MCF 10A (cell line): Measurements from ENCODE around the gene CHST6. TPM values are rescaled to one million over a fixed set of nuclear protein-coding genes. Genes with fewer than 3 reads are reported as not detected.
A peak's percentile ranks its signal among the peaks of the same experiment; 100 is the strongest.

ENCODE experiments used
- BruUV-seq: library from RNA; stranded (reverse); fragments of 400-500 nt; replicated peaks from 2 replicates; lab custom pipeline; 2021; lab: Mats Ljungman, UMichigan
- CTCF ChIA-PET: fragments of 300-600 bp; sonication (Branson Sonifier 250); formaldehyde crosslinking; extraction: SDS; loops from one replicate; lab custom pipeline; 2021; ENCODE audit warnings: antibody characterized with exemption, inconsistent platforms; lab: Yijun Ruan, JAX
- POLR2A ChIA-PET: fragments of 300-600, 350-650 bp; sonication (Branson Sonifier 250); formaldehyde crosslinking; extraction: SDS; loops from one replicate; lab custom pipeline; 2020; ENCODE audit warnings: antibody characterized with exemption, inconsistent platforms; lab: Yijun Ruan, JAX
- DNase-seq: peaks from one replicate; pipeline ENCODE4 v3.0.0-alpha.2; 2018; ENCODE audit not compliant: unreplicated experiment
- H3K27ac Mint-ChIP-seq: one replicate; pipeline ENCODE4 v1.8.0; 2022; ENCODE audit warnings: mild to moderate bottlenecking, low read depth, mixed read lengths; ENCODE audit not compliant: unreplicated experiment
- H3K27me3 Mint-ChIP-seq: one replicate; pipeline ENCODE4 v1.8.0; 2022; ENCODE audit warnings: mixed read lengths; ENCODE audit not compliant: insufficient read depth, unreplicated experiment
- H3K36me3 Mint-ChIP-seq: one replicate; pipeline ENCODE4 v1.8.0; 2022; ENCODE audit warnings: mild to moderate bottlenecking, moderate library complexity, mixed read lengths; ENCODE audit not compliant: insufficient read depth, unreplicated experiment
- H3K4me1 Mint-ChIP-seq: one replicate; pipeline ENCODE4 v1.8.0; 2022; ENCODE audit warnings: mixed read lengths; ENCODE audit not compliant: insufficient read depth, unreplicated experiment
- H3K4me3 Mint-ChIP-seq: one replicate; pipeline ENCODE4 v1.8.0; 2022; ENCODE audit warnings: mild to moderate bottlenecking, moderate library complexity, mixed read lengths; ENCODE audit not compliant: unreplicated experiment
- H3K9me3 Mint-ChIP-seq: one replicate; pipeline ENCODE4 v1.8.0; 2022; ENCODE audit warnings: mixed read lengths; ENCODE audit not compliant: unreplicated experiment
- intact Hi-C: fragments of 100-400 bp; cut with micrococcal nuclease; formaldehyde crosslinking; loops from 2 replicates; pipeline ENCODE4 v1.14.1; 2022
- total RNA-seq: library from RNA; stranded (reverse); gene quantifications from 2 replicates; pipeline ENCODE4 v1.2.3, GENCODE V29; 2022
- TF ChIP-seq, protein P1 (sequence below): fragments of 200-600 bp; IDR thresholded peaks from one replicate; pipeline ENCODE4 v1.8.0; 2022; ENCODE audit warnings: antibody characterized with exemption, mild to moderate bottlenecking; ENCODE audit not compliant: unreplicated experiment

Gene CHST6
- total RNA-seq, 1 experiment from 2014 or later, result 0.16 TPM

DNA sequence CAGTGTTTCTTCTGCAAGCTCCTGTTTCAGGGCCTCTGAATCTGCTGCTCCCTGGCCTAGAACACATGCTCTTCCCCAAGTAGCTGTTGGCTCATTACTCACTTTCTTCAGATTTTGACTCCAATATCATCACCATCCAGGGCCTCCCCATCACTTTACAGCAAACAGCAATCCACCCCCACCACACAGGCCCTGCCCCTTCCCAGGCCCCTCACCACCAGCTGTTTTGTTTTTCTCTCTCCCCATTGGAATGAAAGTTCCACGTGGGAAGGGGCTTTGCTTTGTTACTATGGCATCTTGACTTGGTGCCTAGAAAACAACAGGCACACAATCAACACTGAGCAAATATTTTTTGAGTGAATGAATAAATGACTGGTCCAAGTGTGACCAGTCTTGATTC is 34.8 kb downstream of the CHST6 start:
- CTCF ChIA-PET, result interaction anchor here (0.5 kb wide), 1 partner anchor 90 kb away, joined by 6 read pairs; no protein-coding TSS in a partner anchor

DNA sequence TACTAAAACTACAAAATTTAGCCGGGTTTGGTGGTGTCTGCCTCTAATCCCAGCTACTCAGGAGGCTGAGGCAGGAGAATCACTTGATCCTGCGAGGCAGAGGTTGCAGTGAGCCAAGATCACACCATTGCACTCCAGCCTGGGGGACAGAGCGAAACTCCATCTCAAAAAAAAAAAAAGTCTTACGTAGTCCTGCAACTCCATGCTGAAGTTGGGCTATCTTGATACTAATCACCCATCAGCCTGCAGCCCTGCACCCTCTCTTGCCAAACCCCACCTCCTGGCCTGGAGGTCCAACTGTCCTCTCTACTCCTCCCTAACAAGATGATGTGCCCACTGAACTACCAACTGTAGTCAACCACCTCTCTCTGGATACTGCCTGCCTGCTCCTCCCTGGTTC is 35.5 kb downstream of the CHST6 start:
- intact Hi-C loops, result no loop called here
- no peak overlapping the region for H3K27ac Mint-ChIP-seq

More for the DNA sequence above, 34.8 kb downstream of the CHST6 start:
- H3K9me3 Mint-ChIP-seq, result no peaks in the 10 kb centered on the region
- POLR2A ChIA-PET, result interaction anchor here (0.7 kb wide), 1 partner anchor 161 kb away, joined by 3 read pairs; no protein-coding TSS in a partner anchor
- TF ChIP-seq, protein P1, sequence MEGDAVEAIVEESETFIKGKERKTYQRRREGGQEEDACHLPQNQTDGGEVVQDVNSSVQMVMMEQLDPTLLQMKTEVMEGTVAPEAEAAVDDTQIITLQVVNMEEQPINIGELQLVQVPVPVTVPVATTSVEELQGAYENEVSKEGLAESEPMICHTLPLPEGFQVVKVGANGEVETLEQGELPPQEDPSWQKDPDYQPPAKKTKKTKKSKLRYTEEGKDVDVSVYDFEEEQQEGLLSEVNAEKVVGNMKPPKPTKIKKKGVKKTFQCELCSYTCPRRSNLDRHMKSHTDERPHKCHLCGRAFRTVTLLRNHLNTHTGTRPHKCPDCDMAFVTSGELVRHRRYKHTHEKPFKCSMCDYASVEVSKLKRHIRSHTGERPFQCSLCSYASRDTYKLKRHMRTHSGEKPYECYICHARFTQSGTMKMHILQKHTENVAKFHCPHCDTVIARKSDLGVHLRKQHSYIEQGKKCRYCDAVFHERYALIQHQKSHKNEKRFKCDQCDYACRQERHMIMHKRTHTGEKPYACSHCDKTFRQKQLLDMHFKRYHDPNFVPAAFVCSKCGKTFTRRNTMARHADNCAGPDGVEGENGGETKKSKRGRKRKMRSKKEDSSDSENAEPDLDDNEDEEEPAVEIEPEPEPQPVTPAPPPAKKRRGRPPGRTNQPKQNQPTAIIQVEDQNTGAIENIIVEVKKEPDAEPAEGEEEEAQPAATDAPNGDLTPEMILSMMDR, result no peak
- DNase-seq, result no peak
- no TSS peak for BruUV-seq
- H3K4me1 Mint-ChIP-seq, result peaks cover 37% of the 10 kb centered on the region
- peak overlapping the region; percentile 19 for H3K27ac Mint-ChIP-seq
- intact Hi-C loops, result no loop called here
- H3K36me3 Mint-ChIP-seq, result peaks cover 23% of the 10 kb centered on the region
- H3K4me3 Mint-ChIP-seq, result no peak overlapping the region
- no peaks in the 10 kb centered on the region for H3K27me3 Mint-ChIP-seq

DNA sequence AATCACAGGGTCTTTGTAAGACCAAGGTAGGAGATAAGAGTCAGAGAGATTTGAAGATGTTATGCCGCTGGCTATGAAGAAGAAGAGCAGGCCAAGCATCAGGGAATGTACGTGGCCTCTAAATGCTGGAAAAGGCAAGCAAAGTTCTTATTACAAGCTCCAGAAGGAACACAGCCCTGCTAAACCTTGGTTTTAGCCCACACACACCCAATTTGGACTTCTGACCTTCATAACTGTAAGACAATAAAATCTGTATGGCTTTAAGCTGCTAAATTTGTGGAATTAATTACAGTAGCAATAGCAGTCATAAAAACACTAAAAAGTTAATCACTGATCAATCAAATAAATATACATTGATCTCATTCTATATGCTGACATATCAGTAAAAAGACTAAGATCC is 36.8 kb downstream of the CHST6 start:
- TF ChIP-seq, protein P1, result no peak
- no peaks in the 10 kb centered on the region for H3K27me3 Mint-ChIP-seq
- no peak overlapping the region for H3K4me3 Mint-ChIP-seq
- BruUV-seq, result no TSS peak
- ChIA-PET POLR2A (interaction anchor here (0.9 kb wide), 1 partner anchor 109 kb away, joined by 3 read pairs; no protein-coding TSS in a partner anchor), CTCF (interaction anchor here (0.8 to 1.5 kb wide), 3 partner anchors 80 to 305 kb away, joined by 4 to 5 read pairs (median 4); no protein-coding TSS in a partner anchor)
- peaks cover 36% of the 10 kb centered on the region for H3K4me1 Mint-ChIP-seq
- H3K36me3 Mint-ChIP-seq, result peaks cover 18% of the 10 kb centered on the region
- intact Hi-C loops, result no loop called here
- H3K27ac Mint-ChIP-seq, result no peak overlapping the region
- no peaks in the 10 kb centered on the region for H3K9me3 Mint-ChIP-seq
- DNase-seq, result no peak

More for the DNA sequence above, 35.5 kb downstream of the CHST6 start:
- TF ChIP-seq, protein P1, result no peak
- peaks cover 20% of the 10 kb centered on the region for H3K36me3 Mint-ChIP-seq
- H3K9me3 Mint-ChIP-seq, result no peaks in the 10 kb centered on the region
- POLR2A ChIA-PET, result interaction anchor here (0.7 kb wide), 1 partner anchor 1934 kb away, joined by 3 read pairs; no protein-coding TSS in a partner anchor
- CTCF ChIA-PET, result no interaction called here
- DNase-seq, result no peak
- H3K27me3 Mint-ChIP-seq, result no peaks in the 10 kb centered on the region
- H3K4me1 Mint-ChIP-seq, result peaks cover 33% of the 10 kb centered on the region
- no TSS peak for BruUV-seq
- no peak overlapping the region for H3K4me3 Mint-ChIP-seq

DNA sequence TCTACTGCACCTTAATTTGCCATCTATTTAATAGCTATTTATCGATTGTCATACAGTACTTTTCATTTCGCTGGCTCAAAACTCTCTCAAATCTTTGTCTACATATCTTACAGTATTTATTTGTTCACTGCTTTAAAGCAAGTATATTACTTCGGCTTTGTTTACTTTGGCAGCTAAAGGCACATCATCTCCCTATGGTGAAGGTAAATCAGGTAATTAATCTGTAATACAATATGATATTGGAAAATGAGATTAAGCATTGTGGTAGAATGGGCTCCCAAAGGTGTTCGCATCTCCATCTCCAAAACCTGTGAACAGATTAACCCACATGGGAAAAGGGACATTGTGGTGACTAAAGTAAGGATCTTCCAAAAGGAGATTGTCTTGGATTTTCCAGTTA is 37.2 kb downstream of the CHST6 start:
- H3K9me3 Mint-ChIP-seq, result no peaks in the 10 kb centered on the region
- ChIA-PET POLR2A (interaction anchor here (0.5 to 0.9 kb wide), 4 partner anchors 9 to 190 kb away, joined by 3 to 5 read pairs (median 3); partner anchors contain the start of genes KARS1 and TERF2IP), CTCF (interaction anchor here (0.8 to 1.5 kb wide), 6 partner anchors 13 to 306 kb away, joined by 3 to 6 read pairs (median 4); no protein-coding TSS in a partner anchor)
- no peak overlapping the region for H3K27ac Mint-ChIP-seq
- TF ChIP-seq, protein P1, result no peak
- no peaks in the 10 kb centered on the region for H3K27me3 Mint-ChIP-seq
- no peak overlapping the region for H3K4me3 Mint-ChIP-seq
- H3K4me1 Mint-ChIP-seq, result peaks cover 35% of the 10 kb centered on the region
- peaks cover 19% of the 10 kb centered on the region for H3K36me3 Mint-ChIP-seq
- intact Hi-C loops, result no loop called here
- no peak for DNase-seq
- no TSS peak for BruUV-seq
